DMS114 treated with DMSO at 0.1 percent for 48 hours (cell line): ENCODE data around the gene KCTD17.

ENCODE experiments used
- DNase-seq: peaks from one replicate; lab custom pipeline; 2025; ENCODE audit not compliant: unreplicated experiment; lab: John Stamatoyannopoulos, UW

Gene KCTD17

GRCh38 chr22:37039466-37039865, 12.1 kb upstream of the KCTD17 start:
- no peak for DNase-seq

DNA sequence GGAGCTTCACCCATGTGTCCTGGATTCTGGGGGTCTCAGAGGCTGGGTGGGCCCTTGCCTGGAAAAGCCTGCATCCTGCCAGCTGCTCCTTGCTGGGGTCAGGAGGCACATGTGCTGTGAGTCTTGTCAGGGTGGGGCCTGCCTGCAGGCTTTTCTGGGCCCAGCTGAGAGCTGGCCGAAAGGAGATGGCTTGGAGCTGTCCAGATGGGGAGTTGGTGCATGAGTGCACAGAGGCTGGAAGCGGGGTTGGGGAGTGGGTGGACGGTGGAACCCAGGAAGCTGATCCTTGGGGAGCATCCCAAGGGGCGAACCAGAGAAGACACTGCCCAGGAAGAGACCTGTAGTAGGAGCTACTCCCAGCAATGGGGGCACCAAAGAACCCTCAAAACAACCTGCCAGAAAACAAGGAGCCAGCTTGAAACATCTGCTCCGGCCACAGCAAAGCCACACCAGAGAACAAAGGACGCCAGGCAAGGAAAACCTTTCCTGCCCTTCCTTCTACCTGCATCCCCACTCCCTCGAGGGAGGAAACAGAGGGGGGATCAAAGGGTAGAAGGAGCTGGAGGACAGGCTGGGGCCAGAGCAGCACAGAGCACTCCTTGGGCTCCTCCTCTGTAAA, 8.2 kb upstream of the KCTD17 start:
- DNase-seq = no peak

DNA sequence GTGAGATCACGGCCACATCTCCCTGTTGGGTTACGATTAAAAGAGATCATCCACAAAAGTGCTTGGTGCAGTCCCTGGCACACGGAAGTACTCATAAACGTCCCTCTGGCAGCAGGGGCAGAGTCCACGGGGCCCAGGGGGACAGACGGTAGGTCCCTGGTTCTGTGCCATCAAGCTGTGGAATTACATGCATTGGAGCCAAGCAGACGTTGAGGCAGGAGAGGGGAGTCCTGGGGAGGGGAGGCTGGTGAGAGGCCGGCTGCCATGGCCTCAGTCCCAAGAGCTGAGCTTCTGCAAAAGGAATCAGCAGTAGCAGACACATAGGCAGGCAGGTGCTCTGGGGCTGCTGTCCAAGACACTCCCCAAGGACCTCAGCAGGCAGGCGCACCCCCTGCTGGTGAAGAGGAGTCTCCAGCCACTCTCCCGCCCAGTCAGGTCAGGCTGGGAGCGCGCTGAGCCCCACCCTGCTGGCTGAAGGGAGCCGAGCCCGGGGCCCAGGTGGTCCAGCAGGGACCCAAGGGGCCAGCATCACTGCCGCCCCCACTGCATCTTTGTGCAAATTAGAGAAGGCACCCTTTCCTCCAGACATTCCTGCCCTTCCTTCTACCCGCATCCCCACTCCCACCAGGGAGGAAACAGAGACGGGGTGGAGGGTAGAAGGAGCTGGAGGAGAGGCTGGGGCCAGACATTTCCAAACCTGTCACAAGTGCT, 7.6 kb upstream of the KCTD17 start:
- no peak for DNase-seq

DNA sequence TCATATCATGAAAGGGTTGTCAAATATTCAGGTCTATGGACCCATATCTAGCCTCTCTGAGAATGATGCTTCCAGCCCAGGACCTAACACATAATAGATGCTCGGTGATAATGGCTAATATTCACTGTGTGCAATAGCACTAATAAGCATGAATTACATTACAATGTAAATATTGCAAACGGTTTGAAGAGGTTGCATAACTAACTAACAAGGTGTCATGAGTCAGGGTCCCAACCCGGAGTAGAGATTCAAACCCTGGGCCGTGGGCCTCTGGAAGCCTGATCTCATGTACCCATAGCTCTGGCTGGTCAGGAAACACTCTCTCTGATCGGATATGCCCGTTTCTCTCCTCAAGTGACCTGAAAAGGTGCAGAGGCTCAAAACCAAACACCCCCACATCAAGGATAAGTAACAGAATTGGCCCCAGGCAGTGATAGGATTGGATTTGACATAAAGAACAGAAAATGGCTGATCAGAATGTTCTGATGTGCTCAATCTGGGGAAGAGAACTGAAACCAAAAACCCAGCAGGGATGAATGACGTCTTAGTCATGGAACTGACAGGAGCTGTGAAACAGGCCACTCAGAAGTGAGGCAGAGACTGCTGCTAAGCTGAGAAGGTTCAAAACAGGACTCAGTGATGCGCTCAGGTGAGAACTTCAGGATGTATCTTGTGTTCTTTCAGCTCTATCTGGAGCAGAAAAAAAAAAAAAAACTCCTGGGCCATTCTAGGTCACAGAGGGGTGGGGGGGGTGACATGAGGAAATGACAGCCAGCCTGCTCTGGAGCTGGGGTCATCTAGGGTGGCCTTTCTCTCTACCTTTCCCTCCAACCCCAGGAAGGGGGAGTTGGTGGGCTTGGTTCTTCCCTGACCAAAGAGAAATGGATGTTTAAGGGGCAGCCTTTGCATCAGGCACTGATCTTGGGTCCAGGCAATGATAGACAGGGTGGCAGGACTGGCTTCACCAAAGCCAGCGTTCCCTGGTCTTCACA, 6.6 kb upstream of the KCTD17 start:
- DNase-seq = no peak

GRCh38 chr22:37045958-37046357, 5.6 kb upstream of the KCTD17 start:
- DNase-seq = no peak

- no peak for DNase-seq
Observed at GRCh38 chr22:37046589-37046988, 5.0 kb upstream of the KCTD17 start.

GRCh38 chr22:37047006-37047405, 4.5 kb upstream of the KCTD17 start:
- DNase-seq = no peak

- no peak for DNase-seq
Observed at GRCh38 chr22:37048133-37048532, 3.4 kb upstream of the KCTD17 start.

- no peak for DNase-seq
Observed at GRCh38 chr22:37049224-37049623, 2.3 kb upstream of the KCTD17 start.

DNA sequence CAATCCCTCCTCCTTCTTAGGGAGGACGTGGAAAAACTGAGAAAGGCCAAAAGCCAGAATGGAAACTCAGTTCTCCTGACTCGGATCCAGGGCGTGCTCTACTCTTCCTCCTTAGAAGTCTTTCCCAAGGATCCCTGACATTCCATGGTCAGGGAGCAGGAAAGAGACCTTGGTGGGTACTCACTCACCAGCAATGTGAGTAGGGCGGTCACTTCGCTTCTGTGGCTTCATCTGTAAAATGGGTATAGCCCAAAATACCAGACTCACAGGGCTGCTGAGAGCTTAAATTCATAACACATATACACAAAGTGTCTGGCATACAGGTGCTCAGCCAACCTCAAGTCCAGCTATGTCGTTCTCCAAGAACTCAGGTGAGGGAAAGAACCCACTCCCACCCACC, 629 bp upstream of the KCTD17 start:
- no peak for DNase-seq

DNA sequence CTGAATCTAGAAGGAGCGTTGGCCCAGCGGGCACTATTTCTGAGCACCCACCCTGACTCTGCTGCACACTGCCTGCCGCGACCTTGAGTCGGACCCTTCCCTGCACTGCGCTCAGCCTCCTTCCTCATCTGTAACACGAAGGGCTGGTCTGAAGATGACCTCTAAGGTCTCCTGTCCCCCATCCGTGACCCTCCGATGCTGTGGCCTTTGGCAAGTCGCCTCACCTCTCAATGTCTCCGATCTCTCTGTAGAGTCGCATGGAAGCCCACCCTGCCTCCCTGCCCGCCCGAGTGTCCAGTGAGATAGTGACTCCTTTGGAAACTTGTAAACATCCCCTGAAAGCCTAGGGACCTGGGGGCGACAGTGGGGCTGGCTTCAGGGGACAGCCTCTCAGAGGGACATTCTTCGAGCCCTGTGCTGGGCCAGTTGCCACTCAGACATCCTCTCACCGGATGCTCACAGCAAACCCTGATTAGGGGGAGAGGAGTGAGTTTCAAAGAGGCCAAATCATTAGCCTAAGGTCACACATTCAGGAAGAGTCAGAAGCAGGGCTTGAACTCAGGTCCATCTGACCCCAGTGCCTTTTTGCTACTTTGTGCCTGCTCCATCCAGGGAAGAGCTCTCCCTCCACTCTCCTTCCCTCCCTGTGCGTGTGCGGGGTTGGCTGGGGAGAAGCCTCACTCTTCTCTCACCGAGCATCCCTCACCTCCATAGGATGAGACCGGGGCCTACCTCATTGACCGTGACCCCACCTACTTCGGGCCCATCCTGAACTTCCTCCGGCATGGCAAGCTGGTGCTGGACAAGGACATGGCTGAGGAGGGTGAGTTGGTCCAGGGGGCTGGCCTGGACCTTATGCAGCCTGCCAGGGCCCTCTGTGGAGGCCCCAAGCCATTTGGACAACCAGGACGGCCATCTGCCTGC, 1.1 kb downstream of the KCTD17 start:
- no peak for DNase-seq

- DNase-seq = no peak
Observed at GRCh38 chr22:37053310-37054055, 1.9 kb downstream of the KCTD17 start.

GRCh38 chr22:37054056-37054395, 2.5 kb downstream of the KCTD17 start:
- DNase-seq = no peak

- no peak for DNase-seq
Observed at GRCh38 chr22:37054600-37055365, 3.2 kb downstream of the KCTD17 start.

- no peak for DNase-seq
Observed at GRCh38 chr22:37056246-37056645, 4.7 kb downstream of the KCTD17 start.

DNA sequence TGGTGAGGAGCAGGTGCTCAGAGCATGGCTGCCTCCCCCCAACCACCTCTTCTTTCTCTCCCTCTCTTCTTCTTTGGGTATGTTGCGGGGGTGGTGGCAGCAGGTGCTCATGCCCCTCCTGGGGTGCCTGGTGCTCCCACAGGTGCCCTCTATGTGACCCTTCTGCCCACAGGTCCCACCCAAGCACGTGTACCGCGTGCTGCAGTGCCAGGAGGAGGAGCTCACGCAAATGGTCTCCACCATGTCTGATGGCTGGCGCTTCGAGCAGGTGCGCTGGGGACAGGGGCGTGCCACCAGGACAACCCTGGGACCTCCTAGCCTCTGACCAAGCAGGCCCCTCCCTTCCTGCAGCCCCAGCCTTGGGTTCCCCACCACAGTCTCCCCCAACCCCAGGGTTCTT, 5.7 kb downstream of the KCTD17 start:
- no peak for DNase-seq

GRCh38 chr22:37057796-37058510, 6.4 kb downstream of the KCTD17 start:
- no peak for DNase-seq

DNA sequence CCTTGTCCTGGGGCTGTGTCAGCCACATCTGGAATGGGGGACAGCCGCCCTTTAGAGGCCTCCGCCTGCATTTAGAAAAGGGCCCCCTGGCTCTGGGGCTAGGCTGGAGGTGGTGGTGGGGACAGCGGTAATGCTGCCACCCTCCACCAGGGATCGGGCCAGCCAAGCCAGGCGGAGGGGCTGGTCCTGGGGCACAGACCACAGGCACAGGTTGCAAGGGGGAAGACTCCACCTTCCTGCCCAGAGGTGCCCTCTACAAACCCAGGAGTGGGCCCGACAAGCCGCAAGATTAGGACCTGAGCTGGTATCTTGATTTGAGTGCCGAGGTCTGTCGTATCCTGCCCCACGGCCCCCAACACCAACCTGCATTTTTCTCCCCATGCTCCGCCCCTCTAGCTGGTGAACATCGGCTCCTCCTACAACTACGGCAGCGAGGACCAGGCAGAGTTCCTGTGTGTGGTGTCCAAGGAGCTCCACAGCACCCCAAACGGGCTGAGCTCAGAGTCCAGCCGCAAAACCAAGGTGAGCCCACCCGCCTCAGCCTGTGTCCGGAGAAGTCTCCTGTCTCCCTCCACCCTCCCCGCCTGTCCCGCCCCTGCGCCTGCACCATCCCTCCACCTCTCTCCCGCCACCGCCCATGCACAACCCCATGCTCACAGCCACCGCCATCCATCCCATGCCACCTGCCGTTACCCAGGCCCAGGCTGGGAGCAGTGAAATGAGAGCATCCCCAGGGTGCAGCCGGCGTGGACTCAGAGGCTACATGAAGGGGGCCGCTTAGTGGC, 7.6 kb downstream of the KCTD17 start:
- no peak for DNase-seq
